ENCODE measurements around the gene STK17A. TPM values are rescaled to one million over a fixed set of nuclear protein-coding genes. Genes with fewer than 3 reads are reported as not detected.

STK17A gene
- total and polyA plus RNA-seq, 3 experiments from 2014 or later: 45.5 to 270 (median 45.8) TPM

GRCh38 chr7:43540471-43540870 is 42.4 kb upstream of the STK17A start:
- no peaks in the 10 kb centered on the region for H3K27me3 ChIP-seq (ENCODE audit: insufficient read depth, low read length, poor library complexity, severe bottlenecking)
- no peak overlapping the region for H3K27ac Mint-ChIP-seq
- H3K27ac ChIP-seq (ENCODE audit: low read depth, low read length): no peak overlapping the region
- ChIA-PET CTCF (no interaction called here), POLR2A (no interaction called here)
- H3K4me1 ChIP-seq (ENCODE audit: insufficient read depth, low read length): no peaks in the 10 kb centered on the region
- no peaks in the 10 kb centered on the region for H3K4me1 Mint-ChIP-seq
- H3K4me3 ChIP-seq (ENCODE audit: low read length): no peak overlapping the region
- no peak overlapping the region for H3K4me3 Mint-ChIP-seq
- H3K9me3 ChIP-seq (ENCODE audit: low read length): no peaks in the 10 kb centered on the region
- DNase-seq: no peak
- H3K9me3 Mint-ChIP-seq: no peaks in the 10 kb centered on the region
- peaks cover 0 to 25% of the 10 kb centered on the region in 2 donors for H3K27me3 Mint-ChIP-seq
- H3K36me3 Mint-ChIP-seq: no peaks in the 10 kb centered on the region
- no peaks in the 10 kb centered on the region for H3K36me3 ChIP-seq (ENCODE audit: insufficient read depth, low read length)

- H3K4me1 Mint-ChIP-seq: no peaks in the 10 kb centered on the region
- no peak overlapping the region for H3K4me3 Mint-ChIP-seq
- Histone ChIP-seq H3K36me3 (ENCODE audit: insufficient read depth, low read length) (no peaks in the 10 kb centered on the region), H3K4me1 (ENCODE audit: insufficient read depth, low read length) (no peaks in the 10 kb centered on the region), H3K27ac (ENCODE audit: low read depth, low read length) (no peak overlapping the region), H3K27me3 (ENCODE audit: insufficient read depth, low read length, poor library complexity, severe bottlenecking) (no peaks in the 10 kb centered on the region), H3K4me3 (ENCODE audit: low read length) (no peak overlapping the region), H3K9me3 (ENCODE audit: low read length) (no peaks in the 10 kb centered on the region)
- CTCF ChIA-PET: no interaction called here
- POLR2A ChIA-PET: no interaction called here
- H3K27ac Mint-ChIP-seq: no peak overlapping the region
- peaks cover 0 to 4% (median 0%) of the 10 kb centered on the region in 5 donors for H3K9me3 Mint-ChIP-seq
- no peak for DNase-seq
- H3K27me3 Mint-ChIP-seq: peaks cover 5 to 36% of the 10 kb centered on the region in 2 donors
- H3K36me3 Mint-ChIP-seq: no peaks in the 10 kb centered on the region
These were observed 40.2 kb upstream of the STK17A start for GRCh38 chr7:43542716-43543115.

- H3K36me3 ChIP-seq (ENCODE audit: insufficient read depth, low read length): no peaks in the 10 kb centered on the region
- H3K9me3 ChIP-seq (ENCODE audit: low read length): no peaks in the 10 kb centered on the region
- no peak overlapping the region for H3K4me3 ChIP-seq (ENCODE audit: low read length)
- H3K4me3 Mint-ChIP-seq: no peak overlapping the region
- peaks cover 9 to 41% of the 10 kb centered on the region in 2 donors for H3K27me3 Mint-ChIP-seq
- no peak overlapping the region for H3K27ac Mint-ChIP-seq
- no peaks in the 10 kb centered on the region for H3K4me1 Mint-ChIP-seq
- H3K36me3 Mint-ChIP-seq: no peaks in the 10 kb centered on the region
- H3K4me1 ChIP-seq (ENCODE audit: insufficient read depth, low read length): no peaks in the 10 kb centered on the region
- no peaks in the 10 kb centered on the region for H3K27me3 ChIP-seq (ENCODE audit: insufficient read depth, low read length, poor library complexity, severe bottlenecking)
- peaks cover 0 to 4% (median 0%) of the 10 kb centered on the region in 5 donors for H3K9me3 Mint-ChIP-seq
- ChIA-PET POLR2A (no interaction called here), CTCF (interaction anchor here (0.6 kb wide), 1 partner anchor 27 kb away, joined by 6 read pairs; no protein-coding TSS in a partner anchor)
- DNase-seq: no peak
- H3K27ac ChIP-seq (ENCODE audit: low read depth, low read length): no peak overlapping the region
These were observed 36.7 kb upstream of the STK17A start for GRCh38 chr7:43546231-43546630.

- ChIA-PET CTCF (no interaction called here), POLR2A (no interaction called here)
- no peak for DNase-seq
- Mint-ChIP-seq H3K4me3 (no peak overlapping the region), H3K36me3 (peaks cover 0 to 1% (median 0%) of the 10 kb centered on the region in 3 donors), H3K9me3 (peaks cover 0 to 4% (median 0%) of the 10 kb centered on the region in 5 donors), H3K27ac (peak overlapping the region in 1 of 8 donors; percentile 37), H3K4me1 (peaks cover 10 to 17% (median 15%) of the 10 kb centered on the region in 3 donors), H3K27me3 (peaks cover 15 to 35% of the 10 kb centered on the region in 2 donors)
- Histone ChIP-seq H3K36me3 (ENCODE audit: insufficient read depth, low read length) (no peaks in the 10 kb centered on the region), H3K27me3 (ENCODE audit: insufficient read depth, low read length, poor library complexity, severe bottlenecking) (no peaks in the 10 kb centered on the region), H3K27ac (ENCODE audit: low read depth, low read length) (no peak overlapping the region), H3K4me3 (ENCODE audit: low read length) (no peak overlapping the region), H3K9me3 (ENCODE audit: low read length) (no peaks in the 10 kb centered on the region), H3K4me1 (ENCODE audit: insufficient read depth, low read length) (peaks cover 22% of the 10 kb centered on the region)
These were observed 32.5 kb upstream of the STK17A start for GRCh38 chr7:43550427-43550826.

GRCh38 chr7:43552122-43552521 is 30.8 kb upstream of the STK17A start:
- H3K9me3 ChIP-seq (ENCODE audit: low read length): no peaks in the 10 kb centered on the region
- H3K36me3 ChIP-seq (ENCODE audit: insufficient read depth, low read length): no peaks in the 10 kb centered on the region
- ChIA-PET POLR2A (interaction anchor here (0.6 kb wide), 1 partner anchor 120 kb away, joined by 7 read pairs; no protein-coding TSS in a partner anchor), CTCF (no interaction called here)
- H3K27ac ChIP-seq (ENCODE audit: low read depth, low read length): no peak overlapping the region
- H3K27me3 Mint-ChIP-seq: peaks cover 13 to 33% of the 10 kb centered on the region in 2 donors
- H3K4me3 ChIP-seq (ENCODE audit: low read length): no peak overlapping the region
- DNase-seq: no peak
- peaks cover 0 to 1% (median 0%) of the 10 kb centered on the region in 3 donors for H3K36me3 Mint-ChIP-seq
- H3K27me3 ChIP-seq (ENCODE audit: insufficient read depth, low read length, poor library complexity, severe bottlenecking): no peaks in the 10 kb centered on the region
- peaks cover 0 to under 1% (median 0%) of the 10 kb centered on the region in 5 donors for H3K9me3 Mint-ChIP-seq
- H3K4me3 Mint-ChIP-seq: no peak overlapping the region
- no peak overlapping the region for H3K27ac Mint-ChIP-seq
- H3K4me1 Mint-ChIP-seq: peaks cover 10 to 17% (median 15%) of the 10 kb centered on the region in 3 donors
- peaks cover 22% of the 10 kb centered on the region for H3K4me1 ChIP-seq (ENCODE audit: insufficient read depth, low read length)

GRCh38 chr7:43553999-43554398 is 28.9 kb upstream of the STK17A start:
- Mint-ChIP-seq H3K4me1 (peaks cover 10 to 17% (median 15%) of the 10 kb centered on the region in 3 donors), H3K36me3 (peaks cover 0 to 1% (median 0%) of the 10 kb centered on the region in 3 donors), H3K4me3 (peak overlapping the region in 1 of 7 donors; percentile 65), H3K9me3 (no peaks in the 10 kb centered on the region), H3K27ac (peak overlapping the region in 4 of 8 donors; percentile 9 to 82 (median 46)), H3K27me3 (peaks cover 14 to 29% of the 10 kb centered on the region in 2 donors)
- H3K27me3 ChIP-seq (ENCODE audit: insufficient read depth, low read length, poor library complexity, severe bottlenecking): no peaks in the 10 kb centered on the region
- no peak overlapping the region for H3K27ac ChIP-seq (ENCODE audit: low read depth, low read length)
- DNase-seq: peak in 1 of 5 donors; percentile 30
- ChIA-PET POLR2A (no interaction called here), CTCF (no interaction called here)
- H3K4me3 ChIP-seq (ENCODE audit: low read length): no peak overlapping the region
- no peaks in the 10 kb centered on the region for H3K36me3 ChIP-seq (ENCODE audit: insufficient read depth, low read length)
- H3K4me1 ChIP-seq (ENCODE audit: insufficient read depth, low read length): peaks cover 22% of the 10 kb centered on the region
- no peaks in the 10 kb centered on the region for H3K9me3 ChIP-seq (ENCODE audit: low read length)

- peaks cover 10 to 17% (median 15%) of the 10 kb centered on the region in 3 donors for H3K4me1 Mint-ChIP-seq
- peak overlapping the region in 2 of 7 donors; percentile 1 to 59 for H3K4me3 Mint-ChIP-seq
- peaks cover 14 to 26% of the 10 kb centered on the region in 2 donors for H3K27me3 Mint-ChIP-seq
- H3K9me3 Mint-ChIP-seq: no peaks in the 10 kb centered on the region
- Histone ChIP-seq H3K27me3 (ENCODE audit: insufficient read depth, low read length, poor library complexity, severe bottlenecking) (no peaks in the 10 kb centered on the region), H3K4me1 (ENCODE audit: insufficient read depth, low read length) (peaks cover 22% of the 10 kb centered on the region), H3K27ac (ENCODE audit: low read depth, low read length) (no peak overlapping the region), H3K9me3 (ENCODE audit: low read length) (no peaks in the 10 kb centered on the region), H3K36me3 (ENCODE audit: insufficient read depth, low read length) (no peaks in the 10 kb centered on the region), H3K4me3 (ENCODE audit: low read length) (no peak overlapping the region)
- H3K27ac Mint-ChIP-seq: peak overlapping the region in 3 of 8 donors; percentile 13 to 58 (median 18)
- H3K36me3 Mint-ChIP-seq: peaks cover 0 to 1% (median 0%) of the 10 kb centered on the region in 3 donors
- ChIA-PET CTCF (no interaction called here), POLR2A (no interaction called here)
- DNase-seq: peak in 1 of 5 donors; percentile 43
These were observed 28.5 kb upstream of the STK17A start for GRCh38 chr7:43554423-43554822.

GRCh38 chr7:43557831-43558495 is 24.9 kb upstream of the STK17A start:
- DNase-seq: no peak
- Mint-ChIP-seq H3K4me3 (no peak overlapping the region), H3K4me1 (peaks cover 10 to 17% (median 15%) of the 10 kb centered on the region in 3 donors), H3K36me3 (peaks cover 0 to 6% (median 1%) of the 10 kb centered on the region in 3 donors), H3K27me3 (peaks cover 14 to 40% of the 10 kb centered on the region in 2 donors), H3K27ac (no peak overlapping the region), H3K9me3 (no peaks in the 10 kb centered on the region)
- no peaks in the 10 kb centered on the region for H3K36me3 ChIP-seq (ENCODE audit: insufficient read depth, low read length)
- H3K27ac ChIP-seq (ENCODE audit: low read depth, low read length): no peak overlapping the region
- no peak overlapping the region for H3K4me3 ChIP-seq (ENCODE audit: low read length)
- ChIA-PET CTCF (interaction anchor here (1.2 kb wide), 1 partner anchor 25 kb away, joined by 4 read pairs; the partner anchor contains the start of gene STK17A), POLR2A (no interaction called here)
- no peaks in the 10 kb centered on the region for H3K27me3 ChIP-seq (ENCODE audit: insufficient read depth, low read length, poor library complexity, severe bottlenecking)
- H3K4me1 ChIP-seq (ENCODE audit: insufficient read depth, low read length): peaks cover 18% of the 10 kb centered on the region
- no peaks in the 10 kb centered on the region for H3K9me3 ChIP-seq (ENCODE audit: low read length)
